Hepatocyte (in vitro differentiated cells): ENCODE results near the gene RGS10.

Source experiments
- CTCF ChIP-seq: fragments of 200-600 bp; sonication (generic); IDR thresholded peaks from 2 replicates; pipeline ENCODE4 v1.5.1; 2016; ENCODE audit warnings: antibody characterized with exemption, mild to moderate bottlenecking; ENCODE audit not compliant: poor library complexity
- EZH2 ChIP-seq: fragments of 200-600 bp; sonication (generic); IDR thresholded peaks from 2 replicates; pipeline ENCODE4 v1.6.1; 2016; ENCODE audit warnings: antibody characterized with exemption, mild to moderate bottlenecking, borderline replicate concordance

GRCh38 chr10:119537953-119538630 lies 4.4 kb downstream of the RGS10 start:
- TF ChIP-seq CTCF = no peak
- TF ChIP-seq EZH2 = no peak
